K562 (cell line): Measurements from ENCODE around the gene CENPU. TPM values are rescaled to one million over a fixed set of nuclear protein-coding genes. Genes with fewer than 3 reads are reported as not detected.

ENCODE experiments used
- BMI1 ChIP-seq: fragments of 150-350 bp; IDR thresholded peaks from 2 replicates; pipeline ENCODE4 v1.6.1; 2014; ENCODE audit warnings: low read length
- DDX20 ChIP-seq: fragments of 450-650 bp; IDR thresholded peaks from 2 replicates; pipeline ENCODE4 v1.6.1; 2016; ENCODE audit warnings: missing genetic modification characterization, low read depth, mild to moderate bottlenecking, missing compliant biosample characterization, moderate library complexity
- FIP1L1 ChIP-seq: fragments of 200-400 bp; formaldehyde crosslinking; IDR thresholded peaks from 2 replicates; pipeline ENCODE4 v1.6.1; 2018; ENCODE audit warnings: mild to moderate bottlenecking, low read depth, low read length; ENCODE audit not compliant: poor library complexity, severe bottlenecking
- HMG20A ChIP-seq: fragments of 450-650 bp; formaldehyde crosslinking; conservative IDR thresholded peaks from 2 replicates; pipeline ENCODE4 v1.4.0; 2020; ENCODE audit warnings: mild to moderate bottlenecking, mixed read lengths
- MBD1 ChIP-seq: fragments of 250-450 bp; sonication (Bioruptor Pico); IDR thresholded peaks from 2 replicates; pipeline ENCODE4 v1.8.0; 2022; ENCODE audit warnings: inconsistent platforms
- MCM2 ChIP-seq: fragments of 450-650 bp; IDR thresholded peaks from 2 replicates; pipeline ENCODE4 v1.6.1; 2017; ENCODE audit warnings: low read depth, mild to moderate bottlenecking
- MLLT1 ChIP-seq, 2 experiments: fragments of 450-650 bp; IDR thresholded peaks; 2 replicates each; pipeline ENCODE4 v1.6.1; 2016
- NFIX ChIP-seq: fragments of 250-450 bp; sonication (Bioruptor Pico); IDR thresholded peaks from 2 replicates; pipeline ENCODE4 v1.4.0; 2020; ENCODE audit warnings: low read depth, mild to moderate bottlenecking, moderate library complexity
- NR2C1 ChIP-seq, 2 experiments: fragments of 450-650 bp; IDR thresholded peaks; 2 replicates each; pipeline ENCODE4 v1.6.1; 2017; ENCODE audit warnings: mild to moderate bottlenecking in 2 of 2, antibody characterized with exemption in 1 of 2, inconsistent platforms in 1 of 2, missing compliant biosample characterization in 1 of 2, missing genetic modification characterization in 1 of 2
- PPARD ChIP-seq: fragments of 250-450 bp; sonication (Bioruptor Pico); IDR thresholded peaks from 2 replicates; pipeline ENCODE4 v1.8.0; 2022; ENCODE audit warnings: inconsistent platforms, mild to moderate bottlenecking, moderate library complexity
- PRMT5 ChIP-seq: sonication (generic); formaldehyde crosslinking; IDR thresholded peaks from 2 replicates; pipeline ENCODE4 v1.5.0; 2020; ENCODE audit warnings: missing genetic modification reagents
- PTTG1 ChIP-seq: fragments of 450-650 bp; IDR thresholded peaks from 2 replicates; pipeline ENCODE4 v1.6.1; 2016; ENCODE audit warnings: low read depth, mild to moderate bottlenecking, missing genetic modification characterization, missing compliant biosample characterization
- TCF3 ChIP-seq: sonication (generic); formaldehyde crosslinking; IDR thresholded peaks from 2 replicates; pipeline ENCODE4 v1.4.0; 2020; ENCODE audit warnings: mild to moderate bottlenecking, missing genetic modification reagents
- THRA ChIP-seq: fragments of 450-650 bp; IDR thresholded peaks from 2 replicates; pipeline ENCODE4 v1.6.1; 2017; ENCODE audit warnings: mild to moderate bottlenecking, moderate library complexity
- USF1 ChIP-seq: sonication (generic); formaldehyde crosslinking; IDR thresholded peaks from 2 replicates; pipeline ENCODE4 v1.9.0; 2022; ENCODE audit warnings: mild to moderate bottlenecking, missing genetic modification reagents
- VEZF1 ChIP-seq: fragments of 200-800 bp; sonication (Bioruptor generic); IDR thresholded peaks from 2 replicates; pipeline ENCODE4 v1.6.1; 2017; ENCODE audit warnings: missing genetic modification characterization, missing compliant biosample characterization
- ZNF12 ChIP-seq: sonication (generic); formaldehyde crosslinking; IDR thresholded peaks from 2 replicates; pipeline ENCODE4 v1.4.0; 2020; ENCODE audit warnings: mild to moderate bottlenecking, missing genetic modification reagents
- ZNF174 ChIP-seq: fragments of 250-450 bp; sonication (Bioruptor Pico); IDR thresholded peaks from 2 replicates; pipeline ENCODE4 v1.4.0; 2020; ENCODE audit warnings: mild to moderate bottlenecking
- ZNF239 ChIP-seq: fragments of 250-450 bp; sonication (Bioruptor Pico); IDR thresholded peaks from 2 replicates; pipeline ENCODE4 v1.4.0; 2020; ENCODE audit warnings: mild to moderate bottlenecking
- ZNF431 ChIP-seq: sonication (generic); formaldehyde crosslinking; IDR thresholded peaks from 2 replicates; pipeline ENCODE4 v1.8.0; 2022; ENCODE audit warnings: mild to moderate bottlenecking, missing genetic modification reagents
- polyA plus RNA-seq, 8 experiments: library from polyadenylated mRNA; depleted of rRNA in 4 of 8; stranded (reverse) in 5 of 8; unstranded in 3 of 8; fragments of >200 nt; fragmentation: Nextera tagmentation in 2 of 8; fragmentation: Illumina TruSeq in 1 of 8; extraction: Ambion mirVana in 2 of 8; extraction: Trizol in 1 of 8; gene quantifications; 2 replicates each; pipeline versions ENCODE4 v1.2.1 to v1.2.3, GENCODE V29; 2011 to 2014; ENCODE audit warnings: inconsistent platforms in 1 of 8, missing spikeins in 1 of 8
- total RNA-seq, 7 experiments: library from RNA; depleted of rRNA in 6 of 7; stranded (reverse); fragments of >200 nt in 6 of 7; fragmentation: Illumina TruSeq in 2 of 7; extraction: Trizol in 2 of 7; gene quantifications; 2 replicates each; pipeline versions ENCODE4 v1.2.1 to v1.2.3, GENCODE V29; 2011 to 2021; ENCODE audit warnings: low replicate concordance in 1 of 7

CENPU gene
- total and polyA plus RNA-seq, 9 of the 15 experiments (the other 6 are each of a cell fraction or from before 2014, with no cell fraction given): 39.4 to 98.7 (median 84.3) TPM

GRCh38 chr4:184649971-184650855 is 83.7 kb downstream of the CENPU start (continued):
- TF ChIP-seq VEZF1 (CRISPR knock-in tag) (no peak), ZNF12 (CRISPR knock-in tag) (0 out of 2 replicates have a peak, but pooled peaks have one; percentile 20), MBD1 (CRISPR knock-in tag) (no peak), ZNF239 (CRISPR knock-in tag) (no peak), USF1 (CRISPR knock-in tag) (no peak), MLLT1 (IDR thresholded peaks at IDR 0.05) (no peak), FIP1L1 (no peak), TCF3 (CRISPR knock-in tag) (no peak), MCM2 (no peak), NFIX (CRISPR knock-in tag) (no peak), ZNF431 (CRISPR knock-in tag) (no peak), PPARD (CRISPR knock-in tag) (no peak), ZNF174 (CRISPR knock-in tag) (no peak), PRMT5 (CRISPR knock-in tag) (no peak), THRA (no peak), NR2C1 (IDR thresholded peaks at IDR 0.05) (no peak), NR2C1 (tag; IDR thresholded peaks at IDR 0.05) (peak; percentile 5; the same call in 1 of the 2 replicates), DDX20 (no peak), PTTG1 (tag) (no peak), HMG20A (CRISPR knock-in tag) (no peak), BMI1 (no peak)
